Mesenteric fat pad (tissue), 1 donor: ENCODE results near the gene SOX14. TPM values are rescaled to one million over a fixed set of nuclear protein-coding genes. Genes with fewer than 3 reads are reported as not detected.

ENCODE experiments used
- DNase-seq: peaks from one replicate; pipeline ENCODE4 v3.0.0-alpha.2; 2020; ENCODE audit warnings: low spot score
- long read RNA-seq: library from polyadenylated mRNA; unstranded; transcript quantifications from one replicate; pipeline ENCODE4 v2.0.0, GENCODE V29; 2020
- total RNA-seq: library from RNA; stranded (reverse); fragmentation: NEBNext Ultra II Directional; extraction: Animal tissue kit (Norgen Biotek cat#: 25700); gene quantifications from one replicate; pipeline ENCODE4 v1.2.1, GENCODE V29; 2021
- donor health status: DM: yes; HTN: yes; CAD: no.

Gene SOX14
- not detected for total RNA-seq
- long read RNA-seq, result 0 reads

DNA sequence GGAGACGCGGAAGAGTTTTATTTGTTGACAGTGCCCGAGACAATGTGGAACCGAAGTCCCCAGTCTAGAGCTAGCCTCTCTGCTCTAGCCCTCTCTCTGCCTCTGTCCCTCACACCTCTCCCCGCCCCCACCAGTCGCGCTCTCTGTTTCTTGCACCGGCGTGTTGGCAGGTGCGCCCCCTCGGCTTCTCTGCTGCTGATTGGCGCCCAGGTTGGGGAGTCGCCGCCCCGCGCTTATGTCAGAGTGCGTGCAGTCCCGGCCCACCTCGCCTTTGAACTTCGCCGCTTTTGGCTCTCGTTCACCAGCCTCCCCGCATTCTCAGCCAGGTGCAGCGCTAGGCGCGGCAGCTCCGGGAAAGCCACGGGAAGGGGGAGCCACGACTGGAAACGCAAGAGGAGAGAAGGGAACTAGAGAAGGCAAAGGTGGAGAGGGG is at the start of gene SOX14:
TSS of gene SOX14 (plus strand) at position 315 of the 433 bp plus-strand sequence. CDS start 470 bp downstream, outside the sequence.
- no peak for DNase-seq

DNA sequence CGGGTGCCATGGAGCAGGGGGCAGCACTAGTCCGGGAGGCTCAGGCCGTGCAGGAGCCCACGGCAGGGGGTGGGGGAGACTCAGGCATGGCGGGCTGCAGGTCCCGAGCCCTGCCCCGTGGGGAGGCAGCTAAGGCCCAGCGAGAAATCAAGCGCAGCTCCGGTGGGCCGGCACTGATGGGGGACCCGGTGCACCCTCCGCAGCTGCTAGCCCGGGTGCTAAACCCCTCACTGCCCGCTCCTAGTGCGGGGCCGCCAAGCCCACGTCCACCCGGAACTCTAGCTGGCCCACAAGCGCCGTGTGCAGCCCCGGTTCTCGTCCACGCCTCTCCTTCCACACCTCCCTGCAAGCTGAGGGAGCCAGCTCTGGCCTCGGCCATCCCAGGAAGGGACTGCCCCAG is 49.6 kb upstream of the SOX14 start:
- no peak for DNase-seq

DNA sequence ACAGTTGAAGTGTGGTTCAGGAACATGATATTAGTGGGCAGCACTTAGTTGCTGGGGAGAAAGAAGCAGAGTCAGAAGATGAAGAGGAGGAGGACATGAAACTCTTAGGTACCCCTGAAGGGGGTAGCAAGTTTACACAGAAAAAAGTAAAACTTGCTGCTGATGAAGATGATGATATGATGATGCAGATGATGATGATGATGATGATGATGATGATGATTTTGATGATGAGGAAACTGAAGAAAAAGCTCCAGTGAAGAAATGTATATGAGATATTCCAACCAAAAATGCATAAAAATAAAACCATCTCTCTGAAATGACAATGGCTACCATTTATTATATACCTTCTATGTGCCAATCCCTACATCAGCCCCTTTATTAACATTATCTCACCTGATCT is 39.9 kb upstream of the SOX14 start:
- no peak for DNase-seq

DNA sequence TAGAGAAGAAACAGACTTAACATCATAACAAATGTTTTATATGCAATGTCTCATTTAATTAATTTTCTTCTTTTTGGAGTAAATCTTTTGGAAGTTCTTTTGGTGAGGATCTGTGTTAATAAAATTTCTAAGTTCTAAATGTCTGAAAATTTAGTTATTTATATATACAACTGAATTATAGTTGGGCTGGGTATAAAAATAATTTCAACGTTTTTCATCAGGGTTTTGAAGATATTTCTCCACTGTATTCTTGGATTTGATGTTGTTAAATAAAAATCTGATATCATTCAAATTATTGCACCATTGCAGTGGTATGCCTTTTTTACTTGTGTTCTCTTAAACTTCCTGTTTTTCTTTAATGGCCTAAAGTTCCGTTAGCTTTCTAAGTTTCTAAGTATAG is 26.9 kb upstream of the SOX14 start:
- DNase-seq, result no peak

DNA sequence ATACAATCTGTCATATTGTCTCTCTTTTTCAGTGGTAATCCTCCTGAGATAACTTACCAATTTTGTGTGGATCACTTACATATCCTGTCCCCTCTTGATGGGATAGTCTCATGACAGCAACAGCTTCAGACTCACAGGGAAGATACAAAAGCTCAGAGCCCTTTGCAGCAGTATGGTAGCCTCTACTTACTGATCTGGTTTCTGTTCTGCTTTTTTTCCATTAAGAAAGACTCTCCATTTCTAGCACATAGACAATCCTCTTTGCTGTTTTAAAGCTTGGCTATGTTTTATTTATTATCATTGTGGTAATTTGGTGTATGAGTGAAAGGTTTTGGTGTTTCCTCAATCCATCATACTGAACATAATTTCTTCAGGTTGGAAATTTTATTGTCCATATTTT is 25.4 kb upstream of the SOX14 start:
- no peak for DNase-seq

DNA sequence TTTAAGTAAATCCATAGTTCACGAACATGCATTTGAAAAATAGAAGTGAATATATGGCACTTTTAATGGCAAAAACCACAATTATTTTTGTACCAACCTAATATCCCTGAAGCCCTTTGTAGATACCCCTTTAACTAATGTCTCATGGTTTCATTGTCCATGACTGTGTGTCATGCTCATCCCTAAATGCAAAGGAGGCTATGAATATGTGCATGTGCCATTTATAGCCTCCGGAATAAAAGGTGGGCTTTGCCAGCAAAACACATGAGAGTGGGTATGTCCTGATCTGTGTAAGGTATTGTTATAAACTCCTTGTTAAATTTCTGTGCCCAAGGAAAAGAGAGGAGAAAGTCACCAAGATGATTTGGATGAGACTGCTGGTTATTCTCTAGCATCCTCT is 20.5 kb upstream of the SOX14 start:
- no peak for DNase-seq

DNA sequence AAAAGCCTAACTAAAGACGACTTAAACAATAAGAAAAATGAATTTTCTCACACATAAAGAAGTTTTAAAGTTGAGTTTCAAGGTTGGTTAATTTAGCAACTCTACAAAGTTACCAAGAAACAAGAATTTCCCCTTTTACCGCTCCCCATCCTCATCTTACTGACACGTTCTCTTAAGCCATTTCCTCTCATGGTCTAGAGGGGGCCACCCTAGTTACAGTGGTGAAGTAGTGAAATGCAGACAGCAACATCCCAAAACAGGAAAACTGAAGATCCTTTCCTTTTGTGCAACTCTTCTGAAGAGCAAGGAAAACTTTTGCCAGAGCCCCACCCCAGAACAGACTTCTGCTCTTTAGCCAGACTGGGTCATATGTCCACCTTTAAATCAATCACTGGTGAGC is 17.3 kb upstream of the SOX14 start:
- no peak for DNase-seq

DNA sequence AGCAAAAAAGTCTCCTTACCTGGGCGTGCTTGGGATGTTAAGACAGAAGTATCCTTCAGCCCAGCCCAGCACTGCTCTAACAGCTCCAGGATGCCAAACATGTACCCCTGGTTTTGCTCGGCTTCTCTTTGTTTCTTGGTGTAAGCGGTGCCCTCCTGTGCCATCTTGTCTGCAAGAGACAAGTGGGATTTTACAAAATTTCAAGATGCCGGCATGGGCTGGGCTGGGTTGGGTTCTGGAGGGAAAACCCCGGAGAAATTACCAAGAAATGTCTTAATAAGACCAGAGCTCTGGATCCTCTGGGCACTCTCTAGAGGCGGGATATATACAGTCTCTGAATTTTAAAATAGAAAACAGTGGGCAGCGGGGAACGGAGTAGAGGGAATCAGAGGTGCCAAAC is 4.6 kb upstream of the SOX14 start:
- no peak for DNase-seq

DNA sequence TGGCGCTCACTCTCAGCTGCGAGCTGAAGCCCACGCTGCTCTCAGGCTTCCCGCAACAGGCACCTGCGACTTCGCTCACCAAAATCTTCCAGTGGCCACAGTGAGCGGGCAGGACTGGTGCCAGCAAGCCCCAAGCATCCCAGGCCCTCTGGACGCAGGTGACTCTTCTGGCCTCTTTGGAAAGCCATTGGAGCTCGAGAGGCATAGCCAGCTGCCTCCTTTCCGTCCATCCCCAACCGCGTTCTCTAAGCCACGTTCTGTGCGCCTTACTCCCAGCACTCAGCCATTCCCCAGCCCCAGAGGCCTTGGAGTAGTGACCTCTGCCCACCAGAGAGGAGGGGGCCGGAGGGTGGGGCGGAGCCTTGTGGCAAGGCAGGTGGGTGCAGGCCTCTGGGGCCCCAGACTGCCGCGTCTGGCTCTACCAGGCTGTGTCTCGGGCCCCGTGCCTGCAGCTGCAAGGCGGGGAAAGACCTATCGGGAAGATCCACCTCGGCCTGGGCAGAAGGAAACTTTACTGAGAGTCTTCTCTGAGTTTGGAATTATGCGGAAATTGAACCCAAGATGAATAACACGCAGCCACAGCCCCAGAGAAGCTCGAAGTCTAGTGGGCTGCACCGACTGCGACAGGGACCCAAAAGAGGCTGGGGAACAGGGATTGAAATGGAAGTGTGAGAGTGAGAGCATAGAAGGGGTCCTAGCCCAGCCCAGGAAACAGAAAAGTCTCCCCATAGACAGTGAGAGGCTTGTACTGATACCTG is 3.6 kb upstream of the SOX14 start:
- DNase-seq, result no peak

DNA sequence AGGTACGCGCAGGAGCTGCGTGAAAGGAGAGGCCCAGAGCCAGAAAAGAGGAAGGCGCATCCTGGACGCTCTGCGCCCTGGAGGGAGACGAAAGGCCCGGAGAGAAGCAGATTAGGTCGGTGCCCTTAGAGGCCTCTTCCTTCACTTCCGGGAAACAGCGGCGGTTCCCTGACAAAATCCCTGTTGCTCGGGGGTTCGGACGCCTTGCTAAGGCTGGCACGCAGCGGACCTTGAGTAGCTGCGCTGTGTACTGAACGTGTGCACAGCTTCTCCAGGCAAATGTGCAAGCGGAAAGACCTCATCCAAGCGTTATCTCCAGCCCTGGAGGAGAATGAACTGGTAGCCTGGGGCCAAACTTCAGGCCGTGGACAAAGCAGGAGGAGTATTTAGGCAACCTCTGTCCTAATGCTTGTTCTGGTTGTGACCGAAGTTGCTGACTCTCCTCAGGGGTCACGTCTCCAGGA is 3.0 kb upstream of the SOX14 start:
- DNase-seq, result no peak

DNA sequence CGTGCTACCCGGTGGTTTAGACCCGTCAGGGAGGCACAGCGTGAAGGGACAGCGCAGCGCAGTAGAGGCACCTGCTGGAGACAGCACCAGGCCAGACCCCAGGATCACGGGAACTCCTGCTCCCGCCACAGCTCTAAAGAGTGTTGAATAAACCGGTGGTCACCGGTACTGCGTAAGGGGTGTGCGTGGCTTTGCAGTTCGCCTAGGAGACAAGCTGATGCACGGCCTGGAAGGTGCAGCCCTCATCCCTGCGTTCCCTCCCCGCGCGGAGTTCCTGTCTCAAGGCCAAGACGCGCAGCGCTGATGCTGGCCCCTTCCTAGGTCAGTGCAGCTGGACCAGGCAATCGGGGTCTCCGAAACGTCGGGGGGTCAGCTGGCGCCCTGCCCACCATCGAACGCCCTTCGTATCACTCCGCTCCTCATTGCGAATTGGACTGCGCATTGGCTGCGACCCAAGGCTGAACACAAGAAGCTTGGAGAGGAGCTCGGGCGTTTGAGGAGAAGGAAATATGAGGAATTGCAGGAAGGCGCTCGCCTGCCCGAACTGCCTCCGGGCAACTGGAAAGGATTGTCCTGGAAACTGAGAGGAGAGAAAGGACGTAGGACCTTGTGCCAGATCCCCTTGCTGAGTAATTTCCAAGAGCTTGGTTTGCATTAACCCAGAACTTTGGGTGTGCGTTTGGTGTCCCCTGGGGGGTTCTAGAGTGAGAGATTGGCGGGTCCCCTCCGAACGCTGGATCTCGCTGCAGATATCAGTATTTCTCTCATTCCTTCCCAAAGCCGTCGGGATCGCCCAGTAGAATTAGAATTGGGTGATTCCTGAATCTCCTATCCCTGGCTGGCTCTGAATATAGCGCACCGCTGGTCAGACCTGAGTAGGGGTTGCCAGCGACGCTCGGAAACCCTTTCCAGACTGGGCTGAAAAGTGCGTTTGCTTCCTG is 2.3 kb upstream of the SOX14 start:
- no peak for DNase-seq

DNA sequence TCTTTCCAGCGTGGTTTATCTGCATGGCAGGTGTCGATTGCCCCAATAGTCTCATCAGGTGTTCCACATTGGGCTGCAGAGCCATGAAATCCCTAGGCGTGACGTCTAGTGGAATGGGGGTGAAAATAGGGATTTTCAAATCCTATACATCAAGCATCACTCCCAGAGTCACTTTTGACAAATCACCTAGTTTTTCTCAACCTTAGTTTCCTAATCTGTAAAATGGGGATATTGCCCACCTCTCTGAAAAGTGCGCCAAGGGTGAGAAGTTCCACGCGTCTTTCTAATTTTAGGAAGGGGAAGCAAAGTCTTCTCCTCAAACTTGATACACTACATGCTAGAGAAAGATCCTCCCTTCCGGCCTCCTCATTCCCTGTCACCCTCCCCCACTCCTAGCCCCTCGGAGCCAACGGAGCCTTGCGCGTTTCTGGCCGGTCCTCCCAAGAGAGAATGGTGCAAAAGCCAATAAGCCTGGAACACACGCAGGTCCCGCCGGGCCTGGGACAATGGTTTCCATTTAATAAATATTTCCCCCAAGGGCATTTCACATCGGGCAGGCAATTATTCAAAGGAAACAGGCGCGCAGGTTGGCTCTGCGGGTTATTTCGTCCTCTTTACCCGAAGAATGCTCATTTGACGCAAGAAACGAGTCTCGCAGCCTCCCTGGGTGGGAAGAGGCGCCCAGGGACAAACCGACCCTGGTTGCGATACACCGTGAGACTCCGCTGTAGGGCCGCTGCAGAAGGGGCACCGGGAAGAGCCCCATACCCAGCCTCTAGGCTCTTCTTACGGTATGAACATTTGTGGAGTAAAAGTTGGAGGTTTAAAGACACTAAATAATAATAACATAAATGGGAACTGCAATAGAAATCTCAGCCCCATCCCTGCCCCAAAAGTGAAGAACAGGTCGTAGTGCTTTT is 1.2 kb upstream of the SOX14 start:
- DNase-seq, result no peak

DNA sequence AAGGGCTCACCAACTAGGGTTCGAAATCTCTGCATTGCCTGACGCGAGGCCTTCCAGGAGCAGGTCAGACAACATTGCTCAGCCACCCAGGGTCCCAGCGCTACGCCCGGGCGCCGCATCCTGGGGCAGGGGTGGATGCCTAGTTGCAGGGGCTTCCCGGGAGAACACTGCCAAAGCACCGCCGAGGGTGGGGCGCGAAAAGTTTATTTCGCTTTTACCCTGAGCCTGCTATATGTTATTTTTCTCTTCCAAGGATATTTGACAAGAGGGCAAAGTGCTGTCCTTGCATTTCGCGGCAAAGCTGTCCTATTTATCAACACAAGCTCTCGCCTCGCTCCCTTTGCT is 549 bp upstream of the SOX14 start:
- no peak for DNase-seq

DNA sequence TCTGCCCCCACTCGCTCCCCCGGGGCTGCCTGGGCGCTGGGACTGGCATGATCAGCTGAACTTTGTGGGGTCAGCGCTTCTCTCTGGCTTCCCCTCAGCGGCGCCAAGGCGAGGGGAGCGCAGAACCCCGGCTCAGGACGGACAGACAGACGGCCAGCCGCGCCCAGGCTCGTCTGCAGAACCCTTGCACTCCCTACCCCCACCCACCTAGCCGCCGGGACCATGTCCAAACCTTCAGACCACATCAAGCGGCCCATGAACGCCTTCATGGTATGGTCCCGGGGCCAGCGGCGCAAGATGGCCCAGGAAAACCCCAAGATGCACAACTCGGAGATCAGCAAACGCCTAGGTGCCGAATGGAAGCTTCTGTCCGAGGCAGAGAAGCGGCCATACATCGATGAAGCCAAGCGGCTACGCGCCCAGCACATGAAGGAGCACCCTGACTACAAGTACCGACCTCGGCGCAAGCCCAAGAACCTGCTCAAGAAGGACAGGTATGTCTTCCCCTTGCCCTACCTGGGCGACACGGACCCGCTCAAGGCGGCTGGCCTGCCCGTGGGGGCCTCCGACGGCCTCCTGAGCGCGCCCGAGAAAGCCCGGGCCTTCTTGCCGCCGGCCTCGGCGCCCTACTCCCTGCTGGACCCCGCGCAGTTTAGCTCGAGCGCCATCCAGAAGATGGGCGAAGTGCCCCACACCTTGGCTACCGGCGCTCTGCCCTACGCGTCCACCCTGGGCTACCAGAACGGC is 621 bp downstream of the SOX14 start:
- no peak for DNase-seq

DNA sequence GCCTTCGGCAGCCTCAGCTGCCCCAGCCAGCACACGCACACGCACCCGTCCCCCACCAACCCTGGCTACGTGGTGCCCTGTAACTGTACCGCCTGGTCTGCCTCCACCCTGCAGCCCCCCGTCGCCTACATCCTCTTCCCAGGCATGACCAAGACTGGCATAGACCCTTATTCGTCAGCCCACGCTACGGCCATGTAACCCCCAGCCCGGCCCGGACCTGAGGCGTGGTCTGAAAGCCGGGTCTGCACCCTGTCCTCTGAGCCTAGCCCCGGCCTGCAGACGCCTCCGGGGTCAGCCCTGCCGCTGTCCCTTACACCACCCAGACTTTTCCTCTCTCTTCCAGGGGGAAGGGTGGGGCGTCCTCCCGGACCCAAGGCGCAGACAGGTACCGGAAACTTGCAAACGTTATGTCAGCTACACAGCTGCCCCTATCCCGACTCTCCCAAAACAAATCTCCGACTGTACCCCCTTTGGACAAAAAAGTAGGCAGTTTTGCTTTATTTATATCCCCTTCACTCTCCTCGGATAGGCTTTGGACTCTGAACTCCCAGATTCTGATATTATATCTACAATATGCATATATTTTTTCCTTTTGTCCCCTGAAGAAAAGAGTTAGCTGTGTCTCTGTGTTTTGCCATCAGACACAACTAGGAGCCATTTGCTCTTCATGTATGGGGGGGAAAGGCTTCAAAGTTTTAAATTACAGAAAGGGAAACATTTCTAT is 1.4 kb downstream of the SOX14 start:
- no peak for DNase-seq

DNA sequence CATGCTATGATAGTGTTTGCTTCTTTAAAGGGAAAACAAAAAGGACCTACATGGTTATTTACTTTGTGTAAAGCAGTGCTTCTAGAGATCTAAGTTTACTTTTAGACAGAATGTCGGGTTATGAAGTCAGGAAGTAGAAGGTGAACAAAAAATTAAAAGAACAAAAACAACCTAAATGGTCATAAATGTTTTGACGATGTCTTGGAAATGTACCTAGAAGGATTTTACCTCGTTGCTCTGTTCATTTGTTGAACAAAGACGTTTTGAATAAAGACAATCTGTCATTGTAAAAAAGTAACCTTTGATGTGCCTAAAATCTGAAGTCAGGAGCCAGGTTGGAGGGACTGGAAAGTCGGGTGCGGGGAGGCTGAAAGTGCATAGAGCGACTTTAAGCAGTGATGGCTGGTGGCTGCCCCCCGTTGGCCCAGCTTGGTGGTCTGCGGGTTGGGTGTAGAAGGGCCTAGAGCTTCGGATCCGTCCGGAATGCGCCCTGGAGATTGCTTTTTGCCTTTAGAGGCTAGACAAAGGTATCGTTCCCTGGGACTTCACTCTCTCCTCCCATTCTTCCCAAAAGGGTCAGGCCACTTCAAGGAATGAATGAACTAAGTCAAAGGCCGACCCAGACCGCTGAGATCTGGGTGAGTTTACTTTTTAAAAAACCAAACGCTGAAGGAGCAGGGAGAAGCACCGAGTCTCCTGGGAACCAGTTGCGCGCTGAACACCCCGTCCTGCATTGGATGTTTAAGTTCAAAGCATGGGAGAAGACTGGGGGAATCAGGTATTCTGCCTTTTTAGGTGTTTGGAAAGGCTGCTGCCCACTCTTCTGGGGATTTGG is 2.1 kb downstream of the SOX14 start:
- no peak for DNase-seq

DNA sequence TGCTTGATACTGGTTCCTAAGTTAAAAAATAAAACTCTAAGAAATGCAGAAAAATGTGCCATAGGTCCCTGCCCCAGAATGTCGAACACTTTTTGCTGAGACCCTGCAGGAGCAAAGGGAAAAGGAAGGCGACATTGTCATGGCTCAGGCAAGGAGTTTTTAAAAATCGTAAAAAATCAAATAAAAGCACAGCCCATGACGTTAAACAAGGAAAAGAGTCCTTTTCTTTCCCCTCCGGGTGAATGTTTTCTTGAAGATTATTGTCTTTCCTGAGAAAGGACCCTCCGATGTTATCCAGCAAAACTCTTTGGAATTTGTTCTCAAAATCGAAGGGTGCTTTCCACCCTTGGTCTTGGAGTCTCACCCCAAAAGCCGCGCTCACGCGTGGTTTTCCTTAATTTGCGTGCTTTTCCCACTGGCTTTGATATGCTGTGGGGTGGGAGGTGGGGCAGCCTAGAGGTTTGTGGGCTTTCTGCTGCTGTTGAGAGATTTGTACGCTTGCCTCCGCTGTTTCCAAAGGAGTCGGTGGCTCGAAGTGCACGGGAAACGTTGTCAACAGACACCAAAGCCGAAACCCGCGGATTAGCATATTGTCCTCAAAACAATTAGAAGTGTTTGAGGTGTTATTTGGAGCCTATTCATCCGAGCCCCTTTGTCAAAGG is 2.9 kb downstream of the SOX14 start:
- DNase-seq, result no peak
